T-helper 2 cell (primary cell): ENCODE measurements around the gene RIMS1.

Experiments used
- DNase-seq, 5 experiments: peaks; one replicate each; pipeline versions ENCODE4 v3.0.0 to v3.0.0-alpha.2; 2012 to 2022

Gene RIMS1

DNA sequence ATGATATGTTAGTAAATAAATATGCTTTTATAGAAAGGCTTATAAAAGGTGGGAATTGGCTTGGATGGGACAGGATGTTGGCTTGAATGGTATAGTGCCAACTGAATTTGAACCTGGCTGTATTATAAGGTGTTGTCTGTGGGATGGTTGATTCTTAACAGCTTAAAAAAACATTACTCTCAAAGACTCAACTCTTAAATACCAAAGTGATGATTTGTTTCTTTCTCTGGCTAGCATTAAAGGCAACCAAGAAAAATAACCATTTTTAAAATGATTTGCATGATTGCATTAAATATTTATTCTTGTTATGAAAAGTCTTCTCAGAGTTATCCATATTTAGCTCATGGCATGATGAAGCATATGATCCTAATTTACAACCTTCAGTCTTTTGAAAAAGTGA, 216.2 kb downstream of the RIMS1 start:
- no peak for DNase-seq

DNA sequence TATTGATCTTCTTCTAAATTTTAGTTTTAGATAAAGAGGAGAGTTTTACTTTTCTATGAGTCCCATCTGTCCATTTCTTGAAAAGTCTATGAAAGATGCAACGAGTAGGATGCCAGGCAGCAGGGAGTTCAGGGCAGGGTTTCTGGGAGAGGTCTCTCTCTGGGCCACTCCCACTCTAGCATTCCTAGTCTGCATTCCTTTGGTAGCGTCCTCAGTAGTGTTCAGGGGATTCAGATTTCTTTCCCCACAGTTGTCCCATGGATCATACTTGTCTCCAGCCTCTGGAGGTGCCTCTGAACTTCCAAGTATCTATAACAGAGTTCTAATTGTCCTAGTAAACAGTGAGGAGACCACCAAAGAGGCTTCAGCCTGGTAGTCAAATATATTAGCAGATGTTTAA, 225.3 kb downstream of the RIMS1 start:
- no peak for DNase-seq

DNA sequence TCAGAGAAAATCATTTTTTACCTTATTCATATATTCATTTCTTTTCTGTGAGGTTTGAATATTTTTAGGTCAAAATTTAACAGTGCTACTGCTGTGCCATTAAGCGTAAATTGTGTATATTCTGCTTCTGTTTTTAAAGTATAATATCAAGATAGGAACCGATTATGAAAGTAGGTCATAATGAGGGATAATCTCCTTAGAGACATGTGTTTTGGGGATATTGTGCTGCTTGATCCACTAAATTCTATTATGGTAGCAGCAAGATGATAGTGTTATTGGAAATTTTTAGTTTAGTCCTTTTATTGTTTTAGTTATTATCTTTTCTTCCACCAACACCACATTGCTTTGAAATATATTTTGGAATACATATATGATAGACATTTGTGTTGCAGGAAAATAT, 244.0 kb downstream of the RIMS1 start:
- DNase-seq = no peak

DNA sequence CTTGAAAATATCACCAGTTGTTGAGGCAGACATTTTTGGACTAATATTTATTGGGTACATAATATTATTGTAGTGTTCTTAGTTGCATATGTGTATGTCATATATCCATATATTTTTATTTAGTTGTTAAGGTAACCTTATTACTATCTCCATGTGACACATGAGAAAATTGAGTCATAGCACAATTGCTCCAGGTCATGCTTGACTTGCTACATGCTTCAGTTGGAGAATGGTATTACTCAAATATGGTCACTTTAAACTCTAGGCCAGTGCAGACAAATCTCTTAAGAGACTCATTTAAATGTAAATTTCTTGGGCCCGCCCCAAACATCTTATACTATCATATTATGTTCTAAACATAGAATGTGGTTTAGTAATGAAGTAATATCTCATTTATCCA, 246.1 kb downstream of the RIMS1 start:
- DNase-seq = no peak

DNA sequence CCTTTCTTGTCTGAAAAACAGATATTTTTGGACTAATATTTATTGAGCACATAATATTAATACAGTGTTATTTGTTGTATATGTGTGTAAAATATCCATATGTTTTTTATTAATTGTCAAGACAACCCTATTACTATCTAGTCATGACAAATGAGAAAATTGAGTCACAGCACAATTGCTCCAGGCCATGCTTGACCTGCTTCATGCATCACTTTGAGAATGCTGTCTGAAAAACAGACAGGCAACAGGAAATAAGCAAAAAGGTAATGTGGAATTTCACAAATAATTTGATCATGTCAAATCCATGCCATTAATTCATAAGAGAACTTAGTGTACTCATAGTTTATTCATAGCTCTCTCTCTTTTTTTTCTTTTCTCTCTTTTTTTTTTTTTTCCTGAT, 246.5 kb downstream of the RIMS1 start:
- DNase-seq = no peak

DNA sequence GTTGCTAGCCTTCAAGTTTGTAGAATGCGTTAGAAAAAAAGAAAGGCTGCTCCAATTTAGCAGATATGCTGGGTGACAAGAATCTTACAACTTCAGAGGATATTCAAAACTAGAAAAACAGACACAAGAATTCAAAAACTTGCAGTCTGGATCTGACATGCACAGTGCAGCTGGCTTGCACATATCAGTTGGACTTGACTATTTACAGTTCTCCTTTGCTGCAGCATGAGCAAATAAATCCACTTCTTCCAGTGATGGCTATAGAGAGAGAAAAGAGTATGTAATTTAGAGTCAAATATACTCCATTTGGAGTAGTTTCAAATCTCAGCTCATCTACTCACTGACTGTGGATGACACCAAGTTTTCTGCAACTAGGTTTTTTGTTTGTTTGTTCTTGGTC, 247.0 kb downstream of the RIMS1 start:
- DNase-seq = no peak

DNA sequence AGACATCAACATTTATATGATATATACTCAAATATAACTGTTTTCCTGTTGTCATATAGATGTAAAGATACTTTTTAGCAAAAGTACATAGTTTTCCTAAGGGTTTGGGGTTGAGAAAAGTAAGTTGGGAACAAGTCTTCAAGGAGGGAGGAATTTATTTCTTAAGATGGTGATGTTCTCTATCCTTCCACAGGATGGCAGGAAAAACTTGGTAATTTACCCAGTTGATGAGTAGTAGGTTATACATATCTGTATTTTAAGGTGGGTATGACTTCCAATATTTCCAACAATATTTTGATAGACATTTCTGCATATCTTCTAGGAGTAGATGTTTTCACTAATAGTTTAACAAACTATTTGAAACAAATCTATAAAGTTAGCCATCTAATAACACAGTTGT, 254.4 kb downstream of the RIMS1 start:
- DNase-seq = no peak

DNA sequence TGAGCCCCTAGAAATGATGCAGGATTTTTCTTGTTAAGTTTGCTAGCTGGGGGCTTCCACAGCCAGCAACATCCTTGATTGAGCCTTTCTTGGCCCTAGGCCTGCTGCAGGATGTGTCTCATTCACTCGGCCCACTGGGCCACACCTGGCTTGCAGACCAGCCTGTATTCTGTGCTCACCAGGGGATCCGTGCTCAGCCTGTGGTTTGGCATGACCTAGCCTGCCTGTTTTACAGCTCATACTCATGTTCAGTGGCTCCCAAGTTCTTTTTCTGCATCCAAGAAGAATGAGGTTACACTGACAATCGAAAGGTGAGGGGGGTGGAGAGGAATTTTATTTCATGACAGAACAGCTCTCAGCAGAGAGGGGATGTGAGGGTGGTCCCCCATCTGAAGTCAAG, 263.4 kb downstream of the RIMS1 start:
- DNase-seq = no peak

DNA sequence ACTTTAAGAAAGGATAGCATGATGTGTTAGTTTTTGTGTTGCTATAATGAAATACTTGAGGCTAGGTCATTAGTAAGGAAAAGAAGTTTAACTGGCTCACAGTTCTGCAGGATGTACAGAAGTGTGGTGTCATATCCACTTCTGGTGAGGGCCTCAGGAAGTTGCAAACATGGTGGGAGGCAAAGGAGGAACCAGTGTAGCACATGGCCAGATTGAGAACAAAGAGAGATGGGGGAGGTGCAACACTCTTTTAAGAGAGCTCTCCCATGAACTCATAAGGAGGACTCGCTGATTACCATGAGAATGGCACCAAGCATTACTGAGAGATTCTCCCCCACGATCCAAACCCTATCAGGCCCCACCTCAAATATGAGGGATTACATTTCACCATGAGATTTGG, 265.4 kb downstream of the RIMS1 start:
- no peak for DNase-seq

DNA sequence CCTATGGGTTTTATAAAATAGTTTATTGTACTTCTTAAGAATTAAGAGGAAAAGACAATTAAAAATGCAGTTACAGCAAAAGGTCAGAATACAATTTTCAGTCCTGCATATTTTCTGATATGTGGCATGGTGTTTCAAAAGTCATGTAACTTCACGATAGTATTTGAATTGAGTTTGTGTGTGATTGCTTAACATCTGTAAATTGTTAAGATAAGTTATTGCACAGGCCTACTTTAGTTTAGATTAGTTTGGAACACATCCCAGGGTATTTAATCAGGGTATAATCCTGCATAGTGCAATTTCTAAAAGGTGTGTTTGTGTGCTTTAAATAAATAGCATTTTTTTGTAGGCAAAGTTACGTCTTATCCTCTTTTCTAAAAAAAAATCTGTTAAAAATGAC, 289.6 kb downstream of the RIMS1 start:
- no peak for DNase-seq

DNA sequence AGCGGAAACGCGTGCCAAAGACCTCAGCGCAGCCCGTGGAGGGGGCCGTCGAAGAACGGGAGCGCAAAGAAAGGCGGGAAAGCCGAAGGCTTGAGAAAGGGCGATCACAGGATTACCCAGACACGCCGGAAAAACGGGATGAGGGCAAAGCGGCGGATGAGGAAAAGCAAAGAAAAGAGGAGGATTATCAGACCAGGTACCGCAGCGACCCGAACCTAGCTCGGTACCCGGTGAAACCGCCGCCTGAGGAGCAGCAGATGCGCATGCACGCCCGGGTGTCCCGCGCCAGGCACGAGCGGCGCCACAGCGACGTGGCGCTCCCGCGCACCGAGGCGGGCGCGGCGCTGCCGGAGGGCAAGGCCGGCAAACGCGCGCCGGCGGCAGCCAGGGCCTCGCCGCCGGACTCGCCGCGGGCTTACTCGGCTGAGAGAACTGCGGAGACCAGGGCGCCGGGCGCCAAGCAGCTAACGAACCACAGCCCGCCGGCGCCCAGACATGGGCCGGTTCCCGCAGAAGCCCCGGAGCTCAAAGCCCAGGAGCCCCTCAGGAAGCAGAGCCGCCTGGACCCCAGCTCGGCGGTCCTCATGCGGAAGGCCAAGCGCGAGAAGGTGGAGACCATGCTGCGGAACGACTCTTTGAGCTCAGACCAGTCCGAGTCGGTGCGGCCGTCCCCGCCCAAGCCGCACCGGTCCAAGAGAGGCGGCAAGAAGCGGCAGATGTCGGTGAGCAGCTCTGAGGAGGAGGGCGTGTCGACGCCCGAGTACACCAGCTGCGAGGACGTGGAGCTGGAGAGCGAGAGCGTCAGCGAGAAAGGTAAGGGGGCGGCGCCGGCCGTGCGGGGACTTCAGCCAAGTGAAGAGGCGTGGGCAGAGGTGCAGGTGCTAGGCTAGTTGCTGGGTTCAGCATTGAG, 296.2 kb downstream of the RIMS1 start:
- DNase-seq = peak in 1 of 5 experiments; percentile 12

DNA sequence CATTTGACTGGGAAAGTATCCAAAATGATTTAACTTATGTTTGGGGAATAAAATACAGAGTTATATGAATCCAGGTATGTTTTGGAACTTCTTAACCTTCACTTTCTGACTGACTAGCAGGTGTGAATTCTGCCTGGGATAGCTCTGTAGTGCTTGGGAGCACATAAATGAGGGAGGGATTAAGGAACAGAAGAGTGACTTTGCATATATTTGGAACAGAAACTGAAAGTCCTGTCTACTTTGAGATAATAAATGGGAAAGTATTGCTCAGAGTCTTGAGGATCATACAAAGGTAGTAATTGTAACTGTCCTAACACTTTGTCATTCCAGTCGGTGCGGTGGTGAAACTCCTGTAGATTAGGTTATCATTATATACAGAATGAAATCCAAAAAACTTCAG, 317.6 kb downstream of the RIMS1 start:
- no peak for DNase-seq

DNA sequence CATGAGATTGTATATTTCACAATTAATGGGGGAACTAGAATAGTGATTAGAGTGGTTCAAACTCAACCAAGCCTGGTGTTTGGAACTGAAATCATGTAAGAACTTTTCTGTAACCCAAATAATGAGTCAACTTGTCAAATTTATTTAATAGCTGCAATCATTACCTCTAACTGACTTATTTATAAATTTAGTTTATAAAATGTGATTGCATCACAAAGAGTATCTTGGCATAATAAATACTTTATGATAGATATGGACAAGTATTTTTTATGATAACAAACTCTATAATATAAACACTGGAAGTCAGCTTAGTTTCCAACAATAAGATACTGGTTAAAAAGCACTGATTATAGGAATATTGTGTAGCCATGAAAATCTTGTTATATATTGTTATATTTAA, 319.1 kb downstream of the RIMS1 start:
- DNase-seq = no peak

DNA sequence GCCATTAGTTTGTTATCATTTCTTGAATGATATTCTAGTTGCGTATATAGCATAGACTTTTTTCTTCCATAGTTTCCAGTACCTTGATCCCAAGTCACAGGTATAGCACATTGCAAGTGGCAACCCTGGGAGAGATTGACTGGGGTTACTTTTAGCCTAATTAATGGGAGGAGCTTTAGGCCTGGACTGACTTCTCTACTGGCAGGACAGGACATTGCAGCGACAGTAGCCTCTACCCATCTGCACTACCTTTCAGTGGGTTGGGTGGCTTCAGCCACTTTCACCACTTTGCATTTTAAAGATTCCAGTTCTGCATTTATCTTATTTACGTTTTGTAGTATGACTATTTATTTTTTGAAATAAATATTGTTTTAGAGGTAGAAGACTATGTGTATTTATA, 320.3 kb downstream of the RIMS1 start:
- DNase-seq = no peak

DNA sequence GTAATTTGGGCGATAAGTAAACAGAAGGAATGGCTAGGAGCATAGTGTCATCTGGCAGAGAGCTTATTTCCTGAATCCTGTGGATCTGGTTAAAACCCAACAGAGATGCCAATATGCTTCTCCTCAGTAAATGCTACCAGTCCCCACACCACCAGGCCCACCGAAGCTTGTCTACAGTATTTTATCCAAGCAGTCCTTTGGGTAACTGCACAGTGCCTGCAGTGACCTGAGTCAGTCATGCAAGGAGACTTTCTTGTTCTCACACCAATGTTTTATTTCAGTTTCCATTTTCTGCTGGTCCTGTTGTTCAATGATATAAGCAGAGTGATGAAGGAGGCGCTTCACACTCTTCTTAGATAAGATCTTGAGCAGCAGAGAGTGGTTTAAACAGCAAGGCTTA, 326.3 kb downstream of the RIMS1 start:
- DNase-seq = no peak

DNA sequence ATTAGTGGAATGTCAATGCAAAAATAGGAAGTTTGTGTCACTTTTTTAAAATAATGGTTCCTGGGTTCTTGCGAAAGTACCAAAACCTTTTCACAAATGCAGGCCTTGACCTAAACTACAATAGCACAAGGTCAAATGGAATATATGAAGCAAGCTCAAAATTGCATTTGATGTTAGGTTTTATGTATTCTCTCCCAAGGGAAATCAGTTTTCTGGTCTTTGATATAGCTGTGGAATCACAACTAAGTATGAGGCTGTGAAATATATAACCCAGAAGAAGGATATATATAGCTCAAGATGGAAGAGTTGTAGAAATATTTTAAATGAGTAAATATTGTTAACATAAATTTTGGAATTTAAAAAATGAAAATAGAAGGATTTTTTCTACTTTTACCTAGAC, 327.3 kb downstream of the RIMS1 start:
- DNase-seq = no peak

DNA sequence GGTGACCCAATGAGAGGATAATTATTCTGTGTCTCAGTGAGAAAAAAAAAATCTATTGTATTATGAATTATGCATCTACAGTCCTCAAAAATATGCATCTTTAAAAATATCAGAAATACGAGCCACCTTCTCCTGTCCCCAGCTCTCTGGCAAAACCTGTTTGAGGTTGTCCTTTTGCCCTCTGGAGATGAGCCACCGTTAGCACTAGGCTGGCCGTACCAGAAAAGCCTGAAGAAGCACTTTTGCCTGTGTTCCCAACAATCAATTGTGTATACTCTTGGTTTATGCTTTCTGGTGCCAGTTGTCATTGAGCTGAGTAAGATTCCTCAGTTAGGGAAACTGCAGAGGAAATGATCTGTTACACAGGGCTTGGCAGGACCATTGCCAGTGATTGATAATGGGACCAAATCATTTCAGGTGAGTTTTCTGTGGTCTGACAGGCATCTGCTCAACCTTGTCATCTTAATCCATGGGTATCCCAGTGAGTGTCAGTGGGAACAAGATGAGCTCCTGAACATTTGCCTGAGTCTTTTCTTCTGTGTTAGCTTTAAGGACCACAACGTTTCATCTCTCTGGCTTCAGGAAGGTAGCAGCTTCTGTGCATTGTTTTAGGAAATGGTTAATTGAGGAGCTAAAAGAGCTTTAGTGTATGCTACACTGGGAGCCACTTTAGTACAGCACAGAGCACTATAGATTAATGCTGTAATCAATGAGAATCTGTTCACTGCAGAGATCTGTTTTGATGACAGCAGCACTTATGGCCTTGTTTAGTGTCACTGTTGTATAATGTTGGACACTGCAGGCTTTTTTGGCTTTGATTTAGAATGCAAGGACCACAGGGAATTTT, 330.1 kb downstream of the RIMS1 start:
- no peak for DNase-seq

DNA sequence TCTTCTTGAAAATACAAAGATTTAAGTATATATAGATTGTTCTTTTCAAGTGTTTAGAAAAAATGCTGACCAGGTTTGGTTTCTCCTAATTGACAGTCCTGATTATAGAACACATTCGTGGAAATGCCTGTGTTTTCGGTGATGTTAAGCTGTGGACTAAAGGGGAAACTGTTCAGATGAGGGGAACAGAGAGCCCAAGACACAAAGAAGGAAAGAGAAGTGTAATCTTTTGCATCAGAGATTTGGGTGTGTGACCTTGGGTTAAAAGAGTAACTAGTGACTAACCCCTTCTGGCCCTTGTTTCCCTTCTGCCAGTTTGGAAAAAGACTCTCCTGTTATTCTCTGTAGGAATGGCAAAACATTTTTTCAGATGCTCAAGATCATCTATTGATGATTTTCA, 331.3 kb downstream of the RIMS1 start:
- DNase-seq = no peak

DNA sequence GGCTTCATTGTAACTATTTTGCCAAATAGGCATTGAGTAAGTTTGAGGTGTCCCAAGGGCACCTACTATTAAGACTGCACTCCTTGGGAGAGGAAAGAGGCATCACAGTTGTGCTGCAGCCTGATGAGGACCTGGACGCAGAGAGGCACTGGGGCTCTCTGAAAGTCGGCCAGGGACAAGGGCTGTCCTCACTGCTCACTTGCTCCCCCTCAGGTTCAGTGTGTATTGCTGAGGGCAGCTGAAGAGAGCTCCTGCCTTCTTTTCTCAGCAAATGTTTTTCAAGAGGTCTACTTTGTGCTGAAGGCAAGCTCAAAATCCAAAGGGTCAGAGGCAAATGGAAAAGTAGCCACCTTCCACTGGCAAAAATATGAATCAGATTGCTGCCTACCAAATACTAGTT, 331.8 kb downstream of the RIMS1 start:
- DNase-seq = no peak

DNA sequence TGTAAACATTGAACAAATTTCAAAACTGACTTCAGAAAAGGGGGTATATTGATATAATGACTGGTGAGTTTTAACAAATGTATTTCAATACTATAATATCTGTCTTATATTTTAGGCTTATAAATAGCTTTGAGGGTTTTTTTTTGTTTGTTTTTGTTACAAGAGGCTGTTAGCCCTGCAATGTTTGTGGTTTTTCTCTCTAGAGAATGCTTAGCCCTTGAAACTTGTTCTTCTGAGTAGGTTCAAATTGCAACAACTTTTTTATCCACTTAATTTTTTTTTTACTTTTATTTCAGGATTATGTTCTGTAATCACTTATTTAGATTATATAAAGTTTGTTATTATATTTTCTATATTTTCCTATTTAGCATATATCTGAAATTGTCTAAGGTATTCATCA, 333.2 kb downstream of the RIMS1 start:
- no peak for DNase-seq

DNA sequence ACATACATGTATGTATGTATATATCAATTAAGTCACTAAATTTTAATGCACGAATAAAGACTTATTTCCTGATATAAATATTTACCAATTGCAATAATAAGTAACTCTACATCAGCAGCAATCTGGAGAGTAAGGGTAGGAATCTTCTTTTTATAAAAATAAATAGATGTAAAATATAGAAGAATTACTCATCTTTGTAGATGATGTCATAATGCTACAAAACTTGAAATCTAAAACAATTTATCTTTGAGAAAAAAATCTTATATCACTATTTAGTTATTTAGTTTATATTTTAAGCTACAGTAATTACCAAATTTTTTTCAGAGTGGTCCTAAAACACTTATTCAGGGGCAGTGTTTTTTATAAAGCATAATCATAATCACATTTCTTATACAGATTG, 351.7 kb downstream of the RIMS1 start:
- DNase-seq = no peak

DNA sequence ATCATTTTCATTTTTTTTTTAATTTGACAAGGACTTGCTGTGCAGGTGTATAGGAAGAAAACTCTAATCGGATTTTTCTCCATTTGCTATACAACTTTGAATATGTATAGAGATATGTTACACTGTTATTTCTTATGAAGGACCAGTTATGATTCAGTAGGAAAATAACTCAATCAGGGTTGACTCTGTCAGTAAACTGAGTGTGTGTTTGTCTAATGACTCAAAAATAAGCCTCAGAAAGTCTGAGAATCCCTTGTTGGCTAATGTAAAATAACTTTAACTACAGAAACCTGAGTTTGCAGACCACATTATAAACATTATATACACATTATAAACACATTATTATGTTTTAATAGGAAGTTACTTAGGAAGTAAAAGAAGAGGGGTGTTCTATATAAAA, 352.6 kb downstream of the RIMS1 start:
- DNase-seq = no peak

DNA sequence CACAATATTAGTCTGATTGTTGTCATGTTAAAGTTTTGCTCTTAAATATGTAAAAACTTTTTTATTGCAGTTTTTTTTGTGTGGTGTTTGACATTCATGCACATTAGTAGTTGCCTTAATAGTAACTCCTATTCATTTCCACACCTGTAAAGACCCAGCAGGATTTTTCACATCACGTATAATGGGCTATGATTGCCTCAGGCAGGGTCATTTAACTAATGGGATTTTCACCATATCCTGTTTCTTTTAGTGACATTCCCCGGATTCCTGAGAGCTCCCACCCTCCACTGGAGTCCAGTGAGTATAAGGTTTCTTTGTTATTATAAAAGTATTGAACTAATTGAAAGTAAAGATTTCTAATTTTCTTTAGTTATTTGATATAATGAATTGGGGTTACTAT, 359.2 kb downstream of the RIMS1 start:
- DNase-seq = no peak

DNA sequence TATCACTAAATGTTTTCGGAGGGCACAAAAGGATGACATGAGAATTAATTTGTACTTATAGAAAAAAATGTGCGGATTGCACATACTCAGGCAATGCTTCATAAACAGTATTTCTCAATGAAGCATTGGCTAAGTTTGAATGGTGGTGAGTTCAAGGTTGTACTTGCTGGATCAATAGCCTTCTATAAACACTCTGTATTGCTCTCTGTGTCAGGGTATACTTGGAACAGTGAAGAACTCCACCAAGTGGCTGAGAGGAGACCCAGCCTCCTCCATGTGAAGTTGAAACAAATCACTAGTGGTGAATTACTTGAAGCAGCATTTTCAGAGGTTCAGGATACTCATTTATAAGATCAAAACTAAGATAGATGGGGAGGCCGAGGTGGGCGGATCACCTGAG, 360.6 kb downstream of the RIMS1 start:
- DNase-seq = no peak
